ENCODE data around the gene BACH2.

DNA sequence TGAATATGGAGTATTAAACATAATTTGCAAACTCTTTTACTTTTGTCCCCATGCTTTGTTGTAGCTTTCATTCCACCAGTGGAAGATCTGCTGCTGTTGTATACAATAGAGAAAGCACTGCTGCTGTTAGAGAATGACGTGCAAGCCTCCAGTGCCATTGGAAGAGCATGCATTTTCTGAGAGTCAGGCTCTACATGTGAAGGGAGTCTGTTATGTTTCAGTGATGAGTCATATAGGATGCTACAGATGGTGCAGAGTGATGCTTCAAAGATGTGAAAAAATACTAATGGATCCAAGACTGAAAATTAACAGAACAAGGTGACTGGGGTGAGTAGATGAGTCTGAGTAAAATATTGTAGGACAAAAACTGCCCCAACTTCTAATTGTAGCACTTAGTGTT is 22.4 kb upstream of the BACH2 start:
- TF ChIP-seq, protein P1, sequence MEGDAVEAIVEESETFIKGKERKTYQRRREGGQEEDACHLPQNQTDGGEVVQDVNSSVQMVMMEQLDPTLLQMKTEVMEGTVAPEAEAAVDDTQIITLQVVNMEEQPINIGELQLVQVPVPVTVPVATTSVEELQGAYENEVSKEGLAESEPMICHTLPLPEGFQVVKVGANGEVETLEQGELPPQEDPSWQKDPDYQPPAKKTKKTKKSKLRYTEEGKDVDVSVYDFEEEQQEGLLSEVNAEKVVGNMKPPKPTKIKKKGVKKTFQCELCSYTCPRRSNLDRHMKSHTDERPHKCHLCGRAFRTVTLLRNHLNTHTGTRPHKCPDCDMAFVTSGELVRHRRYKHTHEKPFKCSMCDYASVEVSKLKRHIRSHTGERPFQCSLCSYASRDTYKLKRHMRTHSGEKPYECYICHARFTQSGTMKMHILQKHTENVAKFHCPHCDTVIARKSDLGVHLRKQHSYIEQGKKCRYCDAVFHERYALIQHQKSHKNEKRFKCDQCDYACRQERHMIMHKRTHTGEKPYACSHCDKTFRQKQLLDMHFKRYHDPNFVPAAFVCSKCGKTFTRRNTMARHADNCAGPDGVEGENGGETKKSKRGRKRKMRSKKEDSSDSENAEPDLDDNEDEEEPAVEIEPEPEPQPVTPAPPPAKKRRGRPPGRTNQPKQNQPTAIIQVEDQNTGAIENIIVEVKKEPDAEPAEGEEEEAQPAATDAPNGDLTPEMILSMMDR (optimal IDR thresholded peaks at IDR 0.05 in 1 of 3, IDR thresholded peaks at IDR 0.05 in 1 of 3, conservative IDR thresholded peaks at IDR 0.05 in 1 of 3; ENCODE audit: extremely low read depth in 1 of 3, insufficient read depth in 2 of 3, low read length in 3 of 3), result no peak
- TF ChIP-seq EZH2 (IDR thresholded peaks at IDR 0.05; ENCODE audit: low read length), result no peak

All from keratinocyte (primary cell).